GM18868 (cell line): ENCODE measurements around the gene IREB2.

Experiments used
- ATAC-seq: cut with Tn5 transposase; IDR thresholded peaks from one replicate; pipeline ENCODE4 v1.9.1; 2021; ENCODE audit warnings: mild to moderate bottlenecking, moderate library complexity; ENCODE audit not compliant: unreplicated experiment

Gene IREB2

GRCh38 chr15:78406016-78406585, 31.9 kb upstream of the IREB2 start:
- no peak for ATAC-seq

DNA sequence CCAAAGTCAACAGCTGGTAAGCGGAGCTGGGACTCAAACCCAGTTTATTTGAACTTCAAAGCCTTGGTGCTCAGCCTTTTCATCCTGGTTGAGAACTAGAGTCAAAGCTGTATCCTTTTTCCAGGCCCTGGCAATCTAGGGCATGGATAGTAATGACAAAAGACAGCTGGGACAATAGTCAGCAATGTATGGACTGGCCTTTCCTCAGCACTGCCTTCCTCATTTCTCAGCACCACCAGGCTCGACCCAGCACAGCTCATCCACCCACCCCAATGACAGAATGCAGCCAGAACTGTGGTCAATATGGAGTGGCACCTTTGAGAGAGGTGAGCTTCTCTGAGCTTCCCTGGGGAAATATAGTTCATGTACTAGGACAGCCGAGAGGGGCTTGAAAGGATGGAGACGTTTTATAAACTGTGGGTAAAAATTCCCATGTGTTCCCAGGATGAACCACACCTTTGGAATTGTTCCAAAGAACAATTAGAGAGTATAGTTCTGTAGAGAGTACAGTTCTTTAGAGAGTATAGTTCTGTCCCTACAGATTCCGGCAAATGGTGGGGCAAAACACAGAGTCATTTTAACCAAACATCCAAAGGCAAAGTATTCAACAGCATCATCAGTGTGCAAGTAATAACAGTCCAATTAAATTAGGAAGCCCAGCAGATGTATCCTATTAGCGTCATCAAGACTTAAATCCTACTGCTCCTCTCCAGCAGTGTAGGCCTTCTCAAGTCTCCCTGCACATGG, 30.2 kb upstream of the IREB2 start:
- ATAC-seq: no peak

- ATAC-seq: no peak
Observed at GRCh38 chr15:78408355-78408640, 29.7 kb upstream of the IREB2 start.

DNA sequence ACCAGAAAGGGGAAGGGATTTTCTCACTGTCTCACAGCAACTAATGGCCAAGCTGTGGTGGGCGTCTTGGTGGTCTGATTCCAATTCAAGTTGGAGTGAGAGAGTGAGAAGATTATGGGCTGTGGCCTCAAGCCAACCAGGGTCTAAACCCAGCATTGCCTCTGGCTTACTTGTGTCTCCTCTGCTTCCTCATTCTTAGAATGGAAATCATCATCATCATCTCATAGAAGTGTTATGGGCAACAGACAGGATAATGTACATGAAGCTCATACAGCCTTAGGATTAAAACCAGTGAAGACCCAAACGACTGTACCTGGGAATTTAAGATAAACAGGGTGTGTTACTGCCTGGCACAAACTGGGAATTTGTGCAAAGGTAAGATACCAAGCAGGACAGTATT, 29.1 kb upstream of the IREB2 start:
- ATAC-seq: no peak

DNA sequence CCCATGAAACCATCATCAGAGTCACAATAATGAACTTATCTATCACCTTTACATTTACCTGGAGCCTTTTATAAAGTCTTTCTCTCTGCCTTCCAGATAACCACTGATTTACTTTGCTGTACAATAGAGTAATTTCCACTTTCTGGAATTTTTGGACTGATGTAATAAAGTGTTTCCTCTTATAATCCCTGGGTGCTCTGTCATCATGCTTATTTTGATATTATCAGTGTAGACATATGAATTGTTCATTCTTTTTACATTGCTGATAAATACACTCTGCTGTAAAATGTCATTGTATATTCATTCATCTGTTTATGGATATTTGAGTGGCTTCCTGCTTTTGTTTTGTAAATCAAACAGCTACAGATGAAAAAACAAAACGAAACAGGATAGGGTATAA, 27.0 kb upstream of the IREB2 start:
- no peak for ATAC-seq

GRCh38 chr15:78414621-78415250, 23.3 kb upstream of the IREB2 start:
- ATAC-seq: no peak

GRCh38 chr15:78415284-78415683, 22.7 kb upstream of the IREB2 start:
- ATAC-seq: no peak

DNA sequence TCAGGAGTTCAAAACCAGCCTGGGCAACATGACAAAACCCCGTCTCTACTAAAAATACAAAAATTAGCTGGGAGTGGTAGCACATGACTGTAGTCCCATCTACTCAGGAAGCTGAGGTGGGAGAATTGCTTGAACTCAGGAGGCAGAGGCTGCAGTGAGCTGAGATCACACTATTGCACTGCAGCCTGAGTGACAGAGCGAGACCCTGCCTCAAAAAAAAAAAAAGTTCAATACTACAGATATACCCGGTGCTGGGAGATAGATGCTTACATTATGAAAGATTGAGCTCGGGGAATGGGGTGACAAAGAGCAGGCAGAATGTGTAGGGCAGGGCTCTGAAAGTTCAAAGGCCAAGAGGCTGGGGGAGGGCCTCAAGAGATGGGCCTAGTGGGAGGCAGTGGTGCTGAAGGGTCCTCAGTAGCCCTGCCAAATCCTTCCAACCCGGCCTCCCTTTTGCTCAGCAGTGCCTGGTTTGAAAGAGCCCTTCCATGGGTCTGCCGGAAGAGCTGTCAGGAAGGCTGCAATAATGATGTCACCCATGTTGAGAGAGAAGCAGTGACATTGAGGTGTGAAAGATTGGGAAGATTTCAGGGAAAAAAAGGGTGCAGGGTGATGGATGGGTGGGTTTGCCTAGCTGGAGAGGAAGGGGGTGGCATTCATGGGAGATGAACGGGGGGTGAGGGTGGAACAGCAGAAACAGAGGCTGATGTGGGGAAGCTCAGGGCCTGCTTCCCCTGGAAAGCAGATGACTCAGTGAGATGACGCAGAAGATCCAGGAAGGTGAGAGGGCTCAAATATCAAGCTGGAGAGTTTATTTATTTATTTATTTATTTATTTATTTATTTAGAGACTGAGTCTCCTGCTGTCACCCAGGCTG, 20.0 kb upstream of the IREB2 start:
- ATAC-seq: no peak

DNA sequence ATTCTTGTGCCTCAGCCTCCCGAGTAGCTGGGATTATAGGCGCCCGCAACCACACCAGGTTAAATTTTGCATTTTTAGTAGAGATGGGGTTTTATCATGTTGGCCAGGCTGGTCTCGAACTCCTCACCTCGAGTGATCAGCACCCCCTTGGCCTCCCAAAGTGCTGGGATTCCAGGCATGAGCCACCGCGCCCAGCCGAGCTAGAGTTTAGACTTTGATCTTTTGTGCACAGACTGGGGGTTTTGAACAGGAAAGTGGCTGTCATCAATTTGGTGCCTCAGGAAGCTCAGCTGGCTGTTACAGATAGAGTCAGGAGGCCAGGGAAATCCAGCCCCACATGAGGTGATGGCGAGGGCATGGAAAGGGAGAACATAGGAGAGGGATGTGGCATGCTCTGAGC, 19.3 kb upstream of the IREB2 start:
- ATAC-seq: no peak

DNA sequence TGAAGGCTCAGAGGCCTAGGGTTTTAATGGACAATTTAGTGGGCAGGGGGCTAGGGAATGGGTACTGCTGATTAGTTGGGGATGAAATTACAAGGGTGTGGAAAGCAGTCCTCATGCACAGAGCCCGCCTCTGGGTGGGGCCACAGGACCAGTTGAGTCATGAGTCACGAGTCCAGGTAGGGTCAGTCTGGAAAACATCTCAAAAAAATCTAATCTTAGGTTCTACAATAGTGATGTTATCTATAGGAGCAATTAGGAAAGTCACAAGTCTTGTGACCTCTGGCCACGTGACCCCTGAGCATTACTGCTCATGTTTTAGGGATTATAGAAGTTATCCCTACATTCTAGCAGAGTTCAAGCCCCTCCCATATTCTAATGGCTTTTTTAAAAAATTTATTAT, 18.6 kb upstream of the IREB2 start:
- ATAC-seq: no peak

- no peak for ATAC-seq
Observed at GRCh38 chr15:78420220-78420619, 17.8 kb upstream of the IREB2 start.

DNA sequence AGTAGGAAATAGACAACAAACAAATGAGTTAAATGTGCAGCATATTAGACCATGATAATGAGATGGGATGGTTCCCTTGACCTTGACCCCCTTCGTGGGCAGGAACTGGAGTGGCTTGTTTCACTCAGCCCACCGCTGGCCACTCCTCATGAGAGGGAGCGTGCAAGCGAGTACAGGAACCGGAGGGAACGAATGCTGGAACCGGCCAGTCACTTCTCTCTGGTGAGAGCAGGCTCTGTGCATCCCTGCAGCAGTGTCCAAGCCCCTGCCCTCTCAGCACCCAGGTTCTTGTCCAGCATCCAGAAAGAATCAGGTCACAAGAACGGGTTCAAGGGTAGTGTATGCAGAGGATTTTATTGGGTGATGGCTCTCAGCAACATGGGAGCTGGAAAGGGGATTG, 17.2 kb upstream of the IREB2 start:
- ATAC-seq: no peak

GRCh38 chr15:78421238-78421965, 16.6 kb upstream of the IREB2 start:
- no peak for ATAC-seq

DNA sequence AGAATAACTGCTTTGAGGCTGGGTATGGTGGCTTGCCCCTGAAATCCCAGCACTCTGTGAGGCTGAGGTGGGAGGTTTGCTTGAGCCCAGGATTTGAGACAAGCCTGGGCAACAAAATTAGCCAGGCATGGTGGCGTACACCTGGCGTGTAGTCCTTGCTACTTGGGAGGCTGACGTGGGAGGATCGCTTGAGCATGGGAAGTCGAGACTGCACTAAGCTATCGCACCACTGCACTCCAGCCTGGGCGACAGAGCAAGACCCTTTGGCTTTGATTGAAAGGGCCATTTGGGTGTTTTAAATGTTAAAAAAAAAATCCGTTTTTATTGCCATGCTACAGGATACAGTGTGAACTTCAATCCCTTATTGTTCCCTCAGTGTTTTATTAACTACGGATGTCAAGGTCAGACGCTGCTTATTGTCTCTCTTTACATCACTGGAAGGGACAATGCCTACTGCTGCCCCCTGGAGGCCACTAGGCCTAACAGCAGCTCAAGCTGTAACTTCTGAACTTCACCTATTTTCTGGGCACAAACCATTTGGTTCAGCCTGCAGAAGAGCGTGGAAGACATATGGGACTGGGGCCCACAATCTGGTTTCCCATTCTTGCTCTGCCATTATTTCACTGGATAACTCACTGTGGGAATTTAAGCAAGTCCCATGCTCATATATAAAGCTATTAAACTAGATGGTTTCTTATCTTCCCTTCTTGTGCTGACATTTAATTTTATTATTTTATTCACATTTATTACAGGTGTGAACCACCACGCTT, 15.3 kb upstream of the IREB2 start:
- no peak for ATAC-seq

- no peak for ATAC-seq
Observed at GRCh38 chr15:78424673-78425072, 13.3 kb upstream of the IREB2 start.

DNA sequence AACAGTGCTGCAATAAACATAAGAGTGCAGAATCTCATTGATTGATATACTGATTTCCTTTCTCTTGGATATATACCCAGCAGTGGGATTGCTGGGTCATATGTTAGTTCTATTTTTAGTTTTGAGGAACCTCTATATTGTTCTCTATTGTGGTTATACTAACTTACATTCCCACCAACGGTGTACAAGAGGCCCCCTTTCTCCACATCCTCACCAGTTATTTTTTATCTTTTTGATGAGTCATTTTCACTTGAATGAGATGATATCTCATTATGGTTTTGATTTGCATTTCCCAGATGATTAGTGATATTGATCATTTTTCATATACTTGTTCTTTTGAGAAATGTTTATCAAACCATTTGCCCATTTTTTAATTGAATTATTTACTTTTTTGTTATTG, 12.4 kb upstream of the IREB2 start:
- ATAC-seq: no peak

DNA sequence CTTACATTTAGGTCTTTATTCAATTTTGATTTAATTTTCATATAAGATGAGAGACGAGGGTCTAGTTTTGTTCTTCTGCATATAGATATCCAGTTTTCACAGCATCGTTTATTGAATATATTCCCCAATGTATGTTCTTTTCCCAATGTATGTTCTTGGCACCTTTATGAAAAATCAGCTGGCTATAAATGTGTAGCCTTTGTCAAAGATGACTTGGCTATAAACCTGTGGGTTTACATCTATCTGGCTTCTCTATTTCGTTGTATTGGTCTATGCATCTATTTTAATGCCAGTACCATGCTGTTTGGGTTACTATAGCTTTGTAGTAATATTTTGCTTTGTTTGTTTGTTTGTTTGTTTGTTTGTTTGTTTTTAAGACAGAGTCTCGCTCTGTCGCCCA, 11.7 kb upstream of the IREB2 start:
- no peak for ATAC-seq

DNA sequence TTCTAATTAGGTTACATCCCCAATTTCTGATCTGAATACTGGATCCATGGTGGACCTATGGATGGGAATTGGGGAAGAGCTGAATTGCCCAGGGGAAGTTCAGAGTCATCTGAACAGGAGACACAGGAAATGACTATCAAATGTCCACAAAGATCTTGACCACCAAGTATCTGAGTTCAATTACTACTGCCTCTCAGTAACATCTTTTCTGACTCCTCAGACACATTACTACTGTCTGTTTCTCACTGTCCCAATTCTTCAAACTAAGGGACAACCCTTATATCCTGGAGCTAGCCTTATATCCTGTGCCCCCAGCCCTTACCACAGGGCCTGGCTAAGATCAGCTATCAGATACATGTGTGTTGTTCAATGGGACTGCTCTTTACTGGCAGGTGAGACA, 10.1 kb upstream of the IREB2 start:
- no peak for ATAC-seq

DNA sequence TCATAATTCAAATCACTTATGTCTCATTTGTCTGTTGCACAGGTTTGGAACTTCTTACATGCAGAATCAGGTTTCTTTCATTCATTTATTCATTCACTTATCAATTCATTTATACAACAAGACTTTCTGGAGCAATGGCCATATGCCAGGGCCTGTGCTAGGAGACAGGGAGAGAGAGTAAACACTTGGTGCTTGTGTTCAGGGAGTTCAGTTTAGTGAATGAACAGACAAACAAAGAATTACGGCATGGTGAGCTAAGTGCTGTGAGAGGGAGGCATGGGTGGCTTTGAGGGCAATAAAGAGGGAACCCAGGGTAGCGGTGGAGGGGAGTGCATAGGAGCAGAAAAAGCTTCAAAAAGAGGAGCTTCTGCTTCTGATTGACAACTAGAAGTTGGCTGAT, 8.5 kb upstream of the IREB2 start:
- no peak for ATAC-seq

DNA sequence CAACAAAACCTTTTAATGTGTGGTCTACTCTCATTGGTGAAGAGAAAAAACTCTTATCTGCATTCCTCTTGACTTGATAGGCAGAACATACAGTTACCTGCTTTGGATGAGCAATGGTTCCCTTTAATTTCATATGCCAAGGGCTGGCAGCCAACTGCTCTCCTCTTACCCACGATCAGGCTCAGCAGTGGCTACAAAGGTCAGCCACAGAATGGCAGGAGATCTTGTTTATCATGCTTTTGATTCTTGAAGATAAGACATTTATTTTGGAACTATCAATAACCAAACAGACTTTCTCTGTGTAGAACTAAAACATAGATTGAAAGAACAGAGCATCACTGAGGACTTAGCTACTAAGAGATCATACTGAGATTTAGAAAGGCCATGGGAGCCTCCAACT, 6.1 kb upstream of the IREB2 start:
- no peak for ATAC-seq
